Gastrocnemius medialis (tissue), 4 donors: ENCODE results near the gene TWSG1. TPM values are rescaled to one million over a fixed set of nuclear protein-coding genes. Genes with fewer than 3 reads are reported as not detected.
"Not testable (repeated sequence)": the region's sequence is repeated elsewhere in the genome, so short reads cannot be mapped to it uniquely, and the experiment has no call there.

Experiments used
- ATAC-seq, 2 donors: fragments of 150-250 bp; one replicate each; pipeline ENCODE4 v1.9.1; 2016
- DNase-seq, 2 donors: peaks; one replicate each; pipeline ENCODE4 v3.0.0-alpha.2; 2019
- H3K27ac ChIP-seq, 4 donors: fragments of 200-600 bp; sonication (generic); 1 replicate in 1 of 4; 2 replicates in 3 of 4; pipeline ENCODE4 v1.5.1; 2016 to 2018; ENCODE audit warnings: mild to moderate bottlenecking in 2 of 4, moderate library complexity in 1 of 4
- H3K27me3 ChIP-seq, 3 donors: fragments of 200-600 bp; sonication (generic) in 2 of 3; 1 replicate in 1 of 3; 2 replicates in 2 of 3; pipeline versions ENCODE4 v1.5.1 to v1.6.0; 2016 to 2019; ENCODE audit warnings: mild to moderate bottlenecking in 1 of 3, moderate library complexity in 1 of 3
- H3K36me3 ChIP-seq, 2 donors: fragments of 200-600 bp; sonication (generic) in 1 of 2; one replicate each; pipeline ENCODE4 v1.5.1; 2017 to 2018
- H3K4me1 ChIP-seq, 2 donors: fragments of 200-600 bp; sonication (generic) in 1 of 2; one replicate each; pipeline ENCODE4 v1.5.1; 2016 to 2017; ENCODE audit warnings: mild to moderate bottlenecking in 2 of 2
- H3K4me3 ChIP-seq, 4 donors: fragments of 200-600 bp; sonication (generic) in 3 of 4; 1 replicate in 1 of 4; 2 replicates in 3 of 4; pipeline ENCODE4 v1.5.1; 2016 to 2019; ENCODE audit warnings: mild to moderate bottlenecking in 2 of 4
- H3K9me3 ChIP-seq, 3 donors: fragments of 200-600 bp; sonication (generic) in 2 of 3; 1 replicate in 1 of 3; 2 replicates in 2 of 3; pipeline ENCODE4 v1.5.1; 2016 to 2019
- CTCF ChIP-seq, 5 experiments: fragments of 450-650 bp in 3 of 5; fragments of 200-600 bp in 2 of 5; sonication (generic) in 2 of 5; IDR thresholded peaks in 4 of 5; conservative IDR thresholded peaks in 1 of 5; 1 replicate in 4 of 5; 2 replicates in 1 of 5; pipeline ENCODE4 v1.5.1; 2016 to 2019; ENCODE audit warnings: antibody characterized with exemption in 5 of 5, mild to moderate bottlenecking in 3 of 5, moderate library complexity in 3 of 5
- POLR2A ChIP-seq, 2 donors: fragments of 450-650 bp; IDR thresholded peaks; one replicate each; pipeline ENCODE4 v1.6.1; 2017; ENCODE audit warnings: antibody characterized with exemption in 2 of 2, mild to moderate bottlenecking in 2 of 2, moderate library complexity in 2 of 2
- in situ Hi-C, 4 donors: fragments of 200-750 bp; cut with MboI; loops; one replicate each; pipeline versions ENCODE4 v1.15.0 to v1.8.0; 2017; ENCODE audit warnings: low sequenced_read_pairs in 4 of 4
- intact Hi-C: fragments of 100-400 bp; cut with DNase I; formaldehyde crosslinking; loops from one replicate; pipeline ENCODE4 v1.15.1; 2023; ENCODE audit warnings: low total_unique reads
- total RNA-seq, 4 donors: library from RNA; depleted of rRNA; stranded (reverse); fragments of >200 nt; gene quantifications; one replicate each; pipeline versions ENCODE4 v1.1.0 to v1.2.3, GENCODE V29; 2016

The TWSG1 gene
- total RNA-seq, 4 donors from 2014 or later = 5.3 to 9.5 (median 8.1) TPM

GRCh38 chr18:9449600-9450414, 115.2 kb downstream of the TWSG1 start:
- intact Hi-C loops = no loop called here
- no peak overlapping the region for H3K4me3 ChIP-seq
- ATAC-seq (no peak), DNase-seq (no peak)
- no peaks in the 10 kb centered on the region for H3K36me3 ChIP-seq
- peaks cover 0 to 6% (median 0%) of the 10 kb centered on the region in 3 donors for H3K27me3 ChIP-seq
- no peaks in the 10 kb centered on the region for H3K9me3 ChIP-seq
- TF ChIP-seq CTCF (IDR thresholded peaks at IDR 0.05 in 4 of 5, conservative IDR thresholded peaks at IDR 0.05 in 1 of 5) = no peak
- no peak for TF ChIP-seq POLR2A (IDR thresholded peaks at IDR 0.05)
- no peaks in the 10 kb centered on the region for H3K4me1 ChIP-seq
- in situ Hi-C loops = no loop called here
- no peak overlapping the region for H3K27ac ChIP-seq

GRCh38 chr18:9450920-9451319, 116.3 kb downstream of the TWSG1 start:
- H3K27me3 ChIP-seq, H3K9me3 ChIP-seq, H3K4me1 ChIP-seq, in situ Hi-C loops, H3K27ac ChIP-seq, intact Hi-C loops, ATAC-seq, H3K36me3 ChIP-seq, DNase-seq, H3K4me3 ChIP-seq: not testable (repeated sequence)

Other genes starting within 250 kb of the TWSG1 start
- gene NDUFV2, start 232.1 kb upstream of the TWSG1 start, total RNA-seq = 100 to 1,000 TPM; 251 to 386 (median 277) TPM
- gene ANKRD12, start 198.0 kb upstream of the TWSG1 start, total RNA-seq = 10 to 100 TPM; 26.9 to 40.1 (median 36.7) TPM
- 100 to 1,000 TPM in 1 of 4 donors, 10 to 100 TPM in 3; 41.5 to 108 (median 78.1) TPM for gene RALBP1, start 140.7 kb downstream of the TWSG1 start, total RNA-seq